Caco-2 (cell line): ENCODE results near the gene PADI2. TPM values are rescaled to one million over a fixed set of nuclear protein-coding genes. Genes with fewer than 3 reads are reported as not detected.

ENCODE experiments used
- BruUV-seq: library from RNA; stranded (reverse); fragments of 400-500 nt; replicated peaks from 2 replicates; lab custom pipeline; 2021; lab: Mats Ljungman, UMichigan
- CTCF ChIA-PET: fragments of 300-600 bp; sonication (Branson Sonifier 250); formaldehyde crosslinking; loops from one replicate; lab custom pipeline; 2022; ENCODE audit warnings: antibody characterized with exemption; lab: Charles Lee
- POLR2A ChIA-PET: fragments of 300-600 bp; sonication (Branson Sonifier 250); formaldehyde crosslinking; loops from one replicate; lab custom pipeline; 2022; ENCODE audit warnings: antibody characterized with exemption; lab: Charles Lee
- DNase-seq, 2 experiments: peaks; one replicate each; pipeline versions ENCODE4 v3.0.0 to v3.0.0-alpha.2; 2020 to 2022
- H3K27me3 ChIP-seq: replicated peaks from 2 replicates; pipeline ENCODE4 v1.6.0; 2011; ENCODE audit warnings: low read length; ENCODE audit not compliant: control insufficient read depth, insufficient read depth
- H3K36me3 ChIP-seq: 2 replicates; pipeline ENCODE4 v1.5.1; 2011; ENCODE audit warnings: low read length; ENCODE audit not compliant: control insufficient read depth, insufficient read depth
- H3K4me1 ChIP-seq: fragments of 250-450 bp; sonication (Bioruptor Pico); 2 replicates; pipeline ENCODE4 v1.5.1; 2020; ENCODE audit warnings: mild to moderate bottlenecking
- H3K4me3 ChIP-seq: 2 replicates; pipeline ENCODE4 v1.5.1; 2011; ENCODE audit warnings: low read depth, mild to moderate bottlenecking, control low read depth, low read length
- H3K9me3 ChIP-seq: fragments of 250-450 bp; sonication (Bioruptor Pico); 2 replicates; pipeline ENCODE4 v1.5.1; 2020; ENCODE audit warnings: mild to moderate bottlenecking, moderate library complexity
- H3K27ac Mint-ChIP-seq: one replicate; pipeline ENCODE4 v1.8.0; 2022; ENCODE audit warnings: mixed read lengths; ENCODE audit not compliant: unreplicated experiment
- H3K27me3 Mint-ChIP-seq: one replicate; pipeline ENCODE4 v1.8.0; 2022; ENCODE audit warnings: mixed read lengths; ENCODE audit not compliant: insufficient read depth, unreplicated experiment
- H3K36me3 Mint-ChIP-seq: one replicate; pipeline ENCODE4 v1.8.0; 2022; ENCODE audit warnings: mild to moderate bottlenecking, mixed read lengths; ENCODE audit not compliant: insufficient read depth, unreplicated experiment
- H3K4me1 Mint-ChIP-seq: one replicate; pipeline ENCODE4 v1.8.0; 2022; ENCODE audit warnings: low read depth, mixed read lengths; ENCODE audit not compliant: unreplicated experiment
- H3K4me3 Mint-ChIP-seq: one replicate; pipeline ENCODE4 v1.8.0; 2022; ENCODE audit warnings: mild to moderate bottlenecking, moderate library complexity, mixed read lengths; ENCODE audit not compliant: unreplicated experiment
- H3K9me3 Mint-ChIP-seq: one replicate; pipeline ENCODE4 v1.8.0; 2022; ENCODE audit warnings: mixed read lengths; ENCODE audit not compliant: unreplicated experiment
- CTCF ChIP-seq, 2 experiments: fragments of 200-600 bp in 1 of 2; IDR thresholded peaks; 1 replicate in 1 of 2; 2 replicates in 1 of 2; pipeline versions ENCODE4 v1.5.1 to v1.8.0; 2011 to 2022; ENCODE audit warnings: antibody characterized with exemption in 1 of 2, control low read depth in 1 of 2, inconsistent platforms in 1 of 2, low read depth in 1 of 2, low read length in 1 of 2, mild to moderate bottlenecking in 1 of 2, moderate library complexity in 1 of 2; ENCODE audit not compliant: insufficient read depth in 1 of 2, severe bottlenecking in 1 of 2, unreplicated experiment in 1 of 2
- intact Hi-C: fragments of 100-400 bp; cut with micrococcal nuclease; formaldehyde crosslinking; loops from one replicate; pipeline ENCODE4 v1.10.0; 2022; ENCODE audit not compliant: unreplicated experiment
- total RNA-seq: library from RNA; stranded (reverse); gene quantifications from 2 replicates; pipeline ENCODE4 v1.2.3, GENCODE V29; 2022

Gene PADI2
- total RNA-seq, 1 experiment from 2014 or later = 0.73 TPM

GRCh38 chr1:17128361-17128760, 9.1 kb upstream of the PADI2 start:
- Histone ChIP-seq H3K9me3 (no peaks in the 10 kb centered on the region), H3K4me3 (no peak overlapping the region), H3K27me3 (no peaks in the 10 kb centered on the region), H3K36me3 (no peaks in the 10 kb centered on the region), H3K4me1 (peaks cover 9% of the 10 kb centered on the region; the same call in 1 of the 2 replicates)
- DNase-seq = no peak
- POLR2A ChIA-PET = no interaction called here
- Mint-ChIP-seq H3K36me3 (no peaks in the 10 kb centered on the region), H3K4me1 (no peaks in the 10 kb centered on the region), H3K27me3 (no peaks in the 10 kb centered on the region), H3K9me3 (no peaks in the 10 kb centered on the region), H3K4me3 (no peak overlapping the region), H3K27ac (no peak overlapping the region)
- no peak for TF ChIP-seq CTCF (IDR thresholded peaks at IDR 0.05; ENCODE audit: insufficient read depth in 1 of 2, low read depth in 1 of 2, low read length in 1 of 2, severe bottlenecking in 1 of 2, unreplicated experiment in 1 of 2)
- CTCF ChIA-PET = interaction anchor here (0.5 to 1.4 kb wide), 2 partner anchors 107 to 108 kb away, joined by 3 to 8 read pairs; no protein-coding TSS in a partner anchor
- intact Hi-C loops = no loop called here
- no TSS peak for BruUV-seq

GRCh38 chr1:17125756-17126237, 6.5 kb upstream of the PADI2 start:
- Mint-ChIP-seq H3K4me3 (no peak overlapping the region), H3K36me3 (no peaks in the 10 kb centered on the region), H3K27me3 (no peaks in the 10 kb centered on the region), H3K27ac (no peak overlapping the region), H3K9me3 (no peaks in the 10 kb centered on the region), H3K4me1 (peaks cover 6% of the 10 kb centered on the region)
- peak; percentile 81 to 87 for DNase-seq
- Histone ChIP-seq H3K9me3 (no peaks in the 10 kb centered on the region), H3K4me3 (no peak overlapping the region), H3K27me3 (no peaks in the 10 kb centered on the region), H3K36me3 (no peaks in the 10 kb centered on the region), H3K4me1 (peaks cover 17% of the 10 kb centered on the region)
- POLR2A ChIA-PET = no interaction called here
- BruUV-seq = no TSS peak
- CTCF ChIA-PET = interaction anchor here (0.6 to 0.7 kb wide), 2 partner anchors 110 to 149 kb away, joined by 3 to 7 read pairs; no protein-coding TSS in a partner anchor
- intact Hi-C loops = loop anchor here (1.0 kb wide), 3 partner anchors 112 to 211 kb away; no protein-coding TSS in a partner anchor
- peak; percentile 90 to 91 for TF ChIP-seq CTCF (IDR thresholded peaks at IDR 0.05; ENCODE audit: insufficient read depth in 1 of 2, low read depth in 1 of 2, low read length in 1 of 2, severe bottlenecking in 1 of 2, unreplicated experiment in 1 of 2)

GRCh38 chr1:17123196-17124045, 4.2 kb upstream of the PADI2 start:
- intact Hi-C loops = no loop called here
- ChIA-PET CTCF (no interaction called here), POLR2A (no interaction called here)
- no peaks in the 10 kb centered on the region for H3K27me3 ChIP-seq
- Mint-ChIP-seq H3K4me1 (peaks cover 6% of the 10 kb centered on the region), H3K27ac (peak overlapping the region; percentile 54), H3K27me3 (no peaks in the 10 kb centered on the region), H3K36me3 (no peaks in the 10 kb centered on the region), H3K9me3 (no peaks in the 10 kb centered on the region), H3K4me3 (no peak overlapping the region)
- DNase-seq = no peak
- no peaks in the 10 kb centered on the region for H3K36me3 ChIP-seq
- BruUV-seq = no TSS peak
- H3K4me1 ChIP-seq = peaks cover 12% of the 10 kb centered on the region
- H3K4me3 ChIP-seq = no peak overlapping the region
- TF ChIP-seq CTCF (IDR thresholded peaks at IDR 0.05; ENCODE audit: insufficient read depth in 1 of 2, low read depth in 1 of 2, low read length in 1 of 2, severe bottlenecking in 1 of 2, unreplicated experiment in 1 of 2) = no peak
- H3K9me3 ChIP-seq = no peaks in the 10 kb centered on the region
